ENCODE results near the gene PNRC2.

DNA sequence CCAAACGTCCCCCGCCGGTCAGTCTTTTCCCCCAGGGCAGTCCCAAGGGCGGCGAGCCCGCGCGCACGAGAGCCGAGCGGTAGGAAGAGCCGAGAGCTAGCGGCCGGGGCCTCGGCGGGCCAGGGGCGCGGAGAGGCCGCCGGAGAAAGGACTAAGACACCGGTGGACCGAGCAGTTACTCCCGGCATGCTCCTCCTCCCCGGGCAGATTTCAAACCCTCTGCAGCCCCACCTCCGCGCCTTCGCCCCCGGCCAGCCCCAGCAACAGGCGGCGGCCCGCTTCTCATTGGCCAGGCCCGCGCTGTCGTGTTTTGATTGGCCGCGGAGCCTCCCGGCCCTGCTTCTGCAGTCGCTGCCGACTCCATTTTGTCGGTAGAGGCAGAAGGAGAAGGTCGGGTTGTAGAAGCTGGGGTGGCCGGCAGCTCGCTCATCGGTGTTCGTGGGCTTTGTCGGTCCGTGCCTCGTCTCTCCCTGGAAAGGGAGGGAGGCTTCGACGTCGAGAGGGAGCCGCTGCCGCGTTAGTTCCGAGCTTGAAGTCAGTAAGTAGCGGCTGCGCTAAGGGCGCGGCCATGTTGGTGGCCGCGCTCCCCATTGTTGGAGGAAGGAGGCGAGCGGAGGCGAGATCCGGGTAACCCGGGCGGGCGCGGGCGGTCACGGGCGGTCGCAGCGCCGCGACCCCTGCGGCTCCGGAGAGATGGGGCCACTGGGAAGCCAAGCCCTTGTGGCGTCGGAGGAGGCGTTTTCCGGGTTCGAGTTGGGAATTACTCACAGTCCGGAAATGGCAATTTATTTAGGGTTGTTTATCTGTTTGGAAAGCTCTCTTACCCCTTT is at the start of gene PNRC2:
- no peak for TF ChIP-seq EZH2 (IDR thresholded peaks at IDR 0.05; ENCODE audit: borderline replicate concordance, low read depth, low read length, severe bottlenecking)
- TF ChIP-seq CTCF (IDR thresholded peaks at IDR 0.05; ENCODE audit: borderline replicate concordance, extremely low read depth, low read length, poor library complexity, severe bottlenecking) = no peak

All from DND-41 (cell line).